GM23248 (cell line): ENCODE measurements around the gene CACNA1I.

Experiments
- EZH2 ChIP-seq: fragments of 200-600 bp; sonication (generic); IDR thresholded peaks from 2 replicates; pipeline ENCODE4 v1.6.1; 2018; ENCODE audit warnings: antibody characterized with exemption, mild to moderate bottlenecking; ENCODE audit not compliant: insufficient read depth, poor library complexity, severe bottlenecking
- EZH2phosphoT487 ChIP-seq: fragments of 200-600 bp; sonication (generic); IDR thresholded peaks from 2 replicates; pipeline ENCODE4 v1.6.1; 2018; ENCODE audit warnings: antibody characterized with exemption, moderate library complexity, mild to moderate bottlenecking, low read depth; ENCODE audit not compliant: insufficient read depth

- no peak for TF ChIP-seq EZH2phosphoT487
- no peak for TF ChIP-seq EZH2
Measured at GRCh38 chr22:39731881-39732555, 161.5 kb downstream of the CACNA1I start.
